ENCODE measurements around the gene PTPRQ.

DNA sequence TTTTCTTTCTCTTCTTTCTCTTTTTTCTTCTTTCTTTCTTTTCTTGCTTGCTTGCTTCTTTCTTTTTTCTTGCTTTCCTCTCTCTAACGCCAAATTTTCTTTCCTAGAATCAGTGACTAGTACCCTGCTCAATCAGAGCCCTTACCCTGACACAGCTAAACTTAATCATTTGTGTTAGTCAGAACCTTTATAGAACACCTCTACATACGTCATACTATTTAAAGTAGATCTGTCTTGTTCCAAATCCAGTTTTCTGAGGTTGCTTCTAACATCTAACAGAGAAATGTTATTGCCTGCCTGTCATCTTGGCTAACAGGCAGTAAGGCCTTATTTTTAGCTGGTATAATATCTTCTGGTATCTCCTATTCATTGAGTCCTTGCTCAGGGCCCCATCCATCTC lies 197.9 kb downstream of the PTPRQ start:
- TF ChIP-seq JUND (IDR thresholded peaks at IDR 0.05; ENCODE audit: low read length) (no peak), YY1 (IDR thresholded peaks at IDR 0.05; ENCODE audit: low read depth, low read length) (no peak), SP1 (IDR thresholded peaks at IDR 0.05; ENCODE audit: low read depth, low read length) (no peak), POLR2A (IDR thresholded peaks at IDR 0.05; ENCODE audit: control extremely low read depth in 1 of 2, low read depth in 2 of 2, low read length in 2 of 2) (no peak), EZH2 (IDR thresholded peaks at IDR 0.05; ENCODE audit: low read depth, low read length, severe bottlenecking) (no peak)
- TF ChIP-seq, protein P1, sequence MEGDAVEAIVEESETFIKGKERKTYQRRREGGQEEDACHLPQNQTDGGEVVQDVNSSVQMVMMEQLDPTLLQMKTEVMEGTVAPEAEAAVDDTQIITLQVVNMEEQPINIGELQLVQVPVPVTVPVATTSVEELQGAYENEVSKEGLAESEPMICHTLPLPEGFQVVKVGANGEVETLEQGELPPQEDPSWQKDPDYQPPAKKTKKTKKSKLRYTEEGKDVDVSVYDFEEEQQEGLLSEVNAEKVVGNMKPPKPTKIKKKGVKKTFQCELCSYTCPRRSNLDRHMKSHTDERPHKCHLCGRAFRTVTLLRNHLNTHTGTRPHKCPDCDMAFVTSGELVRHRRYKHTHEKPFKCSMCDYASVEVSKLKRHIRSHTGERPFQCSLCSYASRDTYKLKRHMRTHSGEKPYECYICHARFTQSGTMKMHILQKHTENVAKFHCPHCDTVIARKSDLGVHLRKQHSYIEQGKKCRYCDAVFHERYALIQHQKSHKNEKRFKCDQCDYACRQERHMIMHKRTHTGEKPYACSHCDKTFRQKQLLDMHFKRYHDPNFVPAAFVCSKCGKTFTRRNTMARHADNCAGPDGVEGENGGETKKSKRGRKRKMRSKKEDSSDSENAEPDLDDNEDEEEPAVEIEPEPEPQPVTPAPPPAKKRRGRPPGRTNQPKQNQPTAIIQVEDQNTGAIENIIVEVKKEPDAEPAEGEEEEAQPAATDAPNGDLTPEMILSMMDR (IDR thresholded peaks at IDR 0.05; ENCODE audit: control extremely low read depth in 1 of 3, insufficient read depth in 1 of 3, low read depth in 1 of 3, low read length in 3 of 3) = no peak

All from H1 (cell line).